Measurements from ENCODE around the gene GCA. TPM values are rescaled to one million over a fixed set of nuclear protein-coding genes. Genes with fewer than 3 reads are reported as not detected.

GCA gene
- total RNA-seq: 3.3 and 3.8 TPM in 2 replicates

GRCh38 chr2:162343824-162344616 lies at the start of gene GCA:
GCA (plus strand) TSS chr2:162344132; CDS start chr2:162344249, 117 bp downstream.
- Histone ChIP-seq H3K9me3 (ENCODE audit: low read depth, low read length) (no peaks in the 10 kb centered on the region), H3K4me2 (ENCODE audit: insufficient read depth, low read length) (peak within 1 kb of the TSS; percentile 93), H3K4me1 (ENCODE audit: insufficient read depth, low read length) (peaks cover 8% of the 10 kb centered on the region), H3K27me3 (ENCODE audit: insufficient read depth, low read length) (peaks cover 10% of the 10 kb centered on the region), H3K79me2 (ENCODE audit: insufficient read depth, low read length) (no peaks in the 10 kb centered on the region), H3K4me3 (ENCODE audit: insufficient read depth, low read length) (peak within 1 kb of the TSS; percentile 88), H4K20me1 (ENCODE audit: insufficient read depth, low read length) (no peaks in the 10 kb centered on the region), H3K27ac (ENCODE audit: low read depth, low read length) (no peak within 1 kb of the TSS), H3K36me3 (ENCODE audit: insufficient read depth, low read length) (no peaks in the 10 kb centered on the region), H2AFZ (ENCODE audit: low read length) (peak within 1 kb of the TSS; percentile 99)
- peak; percentile 96 for DNase-seq (ENCODE audit: insufficient read length, low spot score, missing footprints)
- no peak for TF ChIP-seq CTCF (IDR thresholded peaks at IDR 0.05; ENCODE audit: extremely low read depth, low read depth, low read length)

- H3K4me1 ChIP-seq (ENCODE audit: insufficient read depth, low read length): peaks cover 10% of the 10 kb centered on the region
- no peaks in the 10 kb centered on the region for H3K27me3 ChIP-seq (ENCODE audit: insufficient read depth, low read length)
- no peaks in the 10 kb centered on the region for H3K36me3 ChIP-seq (ENCODE audit: insufficient read depth, low read length)
- H3K27ac ChIP-seq (ENCODE audit: low read depth, low read length): no peak overlapping the region
- no peak overlapping the region for H2AFZ ChIP-seq (ENCODE audit: low read length)
- DNase-seq (ENCODE audit: insufficient read length, low spot score, missing footprints): no peak
- no peak overlapping the region for H3K4me3 ChIP-seq (ENCODE audit: insufficient read depth, low read length)
- no peaks in the 10 kb centered on the region for H4K20me1 ChIP-seq (ENCODE audit: insufficient read depth, low read length)
- H3K9me3 ChIP-seq (ENCODE audit: low read depth, low read length): no peaks in the 10 kb centered on the region
- no peak for TF ChIP-seq CTCF (IDR thresholded peaks at IDR 0.05; ENCODE audit: extremely low read depth, low read depth, low read length)
- H3K79me2 ChIP-seq (ENCODE audit: insufficient read depth, low read length): no peaks in the 10 kb centered on the region
- H3K4me2 ChIP-seq (ENCODE audit: insufficient read depth, low read length): no peak overlapping the region
Observed at GRCh38 chr2:162295009-162295408, 48.9 kb upstream of the GCA start.

GRCh38 chr2:162297925-162298552 lies 45.9 kb upstream of the GCA start:
- Histone ChIP-seq H2AFZ (ENCODE audit: low read length) (no peak overlapping the region), H3K4me1 (ENCODE audit: insufficient read depth, low read length) (peaks cover 21% of the 10 kb centered on the region), H3K9me3 (ENCODE audit: low read depth, low read length) (no peaks in the 10 kb centered on the region), H3K27me3 (ENCODE audit: insufficient read depth, low read length) (no peaks in the 10 kb centered on the region), H4K20me1 (ENCODE audit: insufficient read depth, low read length) (no peaks in the 10 kb centered on the region), H3K4me3 (ENCODE audit: insufficient read depth, low read length) (no peak overlapping the region), H3K4me2 (ENCODE audit: insufficient read depth, low read length) (no peak overlapping the region), H3K79me2 (ENCODE audit: insufficient read depth, low read length) (no peaks in the 10 kb centered on the region), H3K27ac (ENCODE audit: low read depth, low read length) (no peak overlapping the region), H3K36me3 (ENCODE audit: insufficient read depth, low read length) (no peaks in the 10 kb centered on the region)
- TF ChIP-seq CTCF (IDR thresholded peaks at IDR 0.05; ENCODE audit: extremely low read depth, low read depth, low read length): peak; percentile 82
- no peak for DNase-seq (ENCODE audit: insufficient read length, low spot score, missing footprints)

GRCh38 chr2:162298669-162299335 lies 45.1 kb upstream of the GCA start:
- no peak overlapping the region for H2AFZ ChIP-seq (ENCODE audit: low read length)
- H3K36me3 ChIP-seq (ENCODE audit: insufficient read depth, low read length): no peaks in the 10 kb centered on the region
- H4K20me1 ChIP-seq (ENCODE audit: insufficient read depth, low read length): no peaks in the 10 kb centered on the region
- peaks cover 13% of the 10 kb centered on the region for H3K4me1 ChIP-seq (ENCODE audit: insufficient read depth, low read length)
- H3K4me3 ChIP-seq (ENCODE audit: insufficient read depth, low read length): no peak overlapping the region
- H3K27ac ChIP-seq (ENCODE audit: low read depth, low read length): no peak overlapping the region
- H3K79me2 ChIP-seq (ENCODE audit: insufficient read depth, low read length): no peaks in the 10 kb centered on the region
- no peak for DNase-seq (ENCODE audit: insufficient read length, low spot score, missing footprints)
- TF ChIP-seq CTCF (IDR thresholded peaks at IDR 0.05; ENCODE audit: extremely low read depth, low read depth, low read length): no peak
- H3K9me3 ChIP-seq (ENCODE audit: low read depth, low read length): no peaks in the 10 kb centered on the region
- no peak overlapping the region for H3K4me2 ChIP-seq (ENCODE audit: insufficient read depth, low read length)
- no peaks in the 10 kb centered on the region for H3K27me3 ChIP-seq (ENCODE audit: insufficient read depth, low read length)
